HepG2 (cell line): ENCODE data around the gene BET1L. TPM values are rescaled to one million over a fixed set of nuclear protein-coding genes. Genes with fewer than 3 reads are reported as not detected.

Experiments
- ELF4 ChIP-seq: sonication (generic); formaldehyde crosslinking; IDR thresholded peaks from 2 replicates; pipeline ENCODE4 v1.5.0; 2020; ENCODE audit warnings: missing genetic modification reagents, mild to moderate bottlenecking, moderate library complexity, borderline replicate concordance
- MIER3 ChIP-seq: IDR thresholded peaks from 2 replicates; pipeline ENCODE4 v1.6.1; 2016; ENCODE audit warnings: missing compliant biosample characterization, borderline replicate concordance
- NCOA1 ChIP-seq: sonication (generic); formaldehyde crosslinking; IDR thresholded peaks from 2 replicates; pipeline ENCODE4 v1.9.0; 2021; ENCODE audit warnings: missing genetic modification reagents
- NFKB2 ChIP-seq: sonication (generic); formaldehyde crosslinking; IDR thresholded peaks from 2 replicates; pipeline ENCODE4 v1.4.0; 2020; ENCODE audit warnings: missing genetic modification reagents, borderline replicate concordance
- RAD21 ChIP-seq: fragments of 450-650 bp; formaldehyde crosslinking; IDR thresholded peaks from 2 replicates; pipeline ENCODE4 v1.5.0; 2020; ENCODE audit warnings: mild to moderate bottlenecking
- ZFP36L2 ChIP-seq: sonication (generic); formaldehyde crosslinking; IDR thresholded peaks from 2 replicates; pipeline ENCODE4 v1.4.0; 2020; ENCODE audit warnings: missing genetic modification reagents
- ZNF383 ChIP-seq: sonication (generic); formaldehyde crosslinking; IDR thresholded peaks from 2 replicates; pipeline ENCODE4 v1.4.0; 2020; ENCODE audit warnings: missing genetic modification reagents, mild to moderate bottlenecking, borderline replicate concordance
- ZNF883 ChIP-seq: sonication (generic); formaldehyde crosslinking; IDR thresholded peaks from 2 replicates; pipeline ENCODE4 v1.5.1; 2020; ENCODE audit warnings: mild to moderate bottlenecking, missing genetic modification reagents; ENCODE audit errors: not compliant biosample characterization
- polyA plus RNA-seq, 8 experiments: library from polyadenylated mRNA; depleted of rRNA in 3 of 8; stranded (reverse) in 7 of 8; unstranded in 1 of 8; fragments of >200 nt; fragmentation: Illumina TruSeq in 4 of 8; extraction: Trizol in 4 of 8; gene quantifications; 2 replicates each; pipeline versions ENCODE4 v1.2.1 to v1.2.3, GENCODE V29; 2011 to 2016; ENCODE audit warnings: low read depth in 4 of 8, missing spikeins in 1 of 8, mixed read lengths in 1 of 8; ENCODE audit not compliant: insufficient read depth in 1 of 8
- total RNA-seq, 5 experiments: library from RNA; depleted of rRNA; stranded (reverse); fragments of >200 nt; fragmentation: Illumina TruSeq; extraction: Trizol; gene quantifications; 2 replicates each; pipeline ENCODE4 v1.2.3, GENCODE V29; 2016; ENCODE audit warnings: low read depth in 1 of 5
- TF ChIP-seq, protein P1 (sequence below): sonication (generic); formaldehyde crosslinking; IDR thresholded peaks from 2 replicates; pipeline ENCODE4 v1.4.0; 2020; ENCODE audit warnings: missing genetic modification reagents, mild to moderate bottlenecking, borderline replicate concordance
- TF ChIP-seq, protein P2 (sequence below): sonication (generic); formaldehyde crosslinking; IDR thresholded peaks from 2 replicates; pipeline ENCODE4 v1.5.1; 2020; ENCODE audit warnings: mild to moderate bottlenecking, missing genetic modification reagents, borderline replicate concordance
- TF ChIP-seq, protein P3 (sequence below): sonication (generic); formaldehyde crosslinking; conservative IDR thresholded peaks from 2 replicates; pipeline ENCODE4 v1.8.0; 2022; ENCODE audit warnings: mild to moderate bottlenecking, moderate library complexity, missing genetic modification reagents
- TF ChIP-seq, protein P4 (sequence below): sonication (generic); formaldehyde crosslinking; IDR thresholded peaks from 2 replicates; pipeline ENCODE4 v1.5.1; 2020; ENCODE audit warnings: mild to moderate bottlenecking, missing genetic modification reagents, moderate library complexity

The BET1L gene
- total and polyA plus RNA-seq, 2 of the 13 experiments (the other 11 are each of a cell fraction or from before 2014, with no cell fraction given): 26.2 to 59.6 TPM

DNA sequence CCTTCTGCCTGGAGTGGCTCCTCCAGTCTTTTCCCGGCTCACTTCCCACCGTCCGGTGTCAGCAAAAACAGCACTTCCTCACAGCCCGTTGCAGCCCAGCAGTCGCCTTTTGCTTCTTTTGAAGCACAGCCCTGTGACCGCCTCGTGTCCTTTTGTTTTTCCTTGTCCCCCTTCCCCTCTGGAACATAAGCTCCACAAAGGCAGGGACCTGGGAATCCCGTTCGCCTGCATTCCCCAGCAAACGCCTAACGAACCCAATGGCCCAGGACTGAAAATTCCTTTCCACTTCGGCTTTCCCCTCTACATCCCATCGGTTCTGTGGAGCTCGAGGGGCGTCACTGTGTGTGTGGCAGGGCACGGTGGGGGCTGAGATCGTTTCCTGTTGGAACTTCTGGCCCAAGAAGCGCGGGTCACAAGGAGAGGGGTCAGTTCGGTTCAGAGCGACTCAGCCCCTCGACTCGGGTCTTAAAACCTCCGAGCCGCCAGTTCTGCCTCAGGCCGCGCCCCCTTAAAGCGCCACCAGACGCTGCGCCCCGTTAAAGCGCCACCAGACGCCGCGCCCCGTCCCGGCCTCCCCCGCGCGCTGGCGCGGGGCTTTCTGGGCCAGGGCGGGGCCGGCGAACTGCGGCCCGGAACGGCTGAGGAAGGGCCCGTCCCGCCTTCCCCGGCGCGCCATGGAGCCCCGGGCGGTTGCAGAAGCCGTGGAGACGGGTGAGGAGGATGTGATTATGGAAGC is 1.1 kb upstream of the BET1L start (continued):
- TF ChIP-seq, protein P1, sequence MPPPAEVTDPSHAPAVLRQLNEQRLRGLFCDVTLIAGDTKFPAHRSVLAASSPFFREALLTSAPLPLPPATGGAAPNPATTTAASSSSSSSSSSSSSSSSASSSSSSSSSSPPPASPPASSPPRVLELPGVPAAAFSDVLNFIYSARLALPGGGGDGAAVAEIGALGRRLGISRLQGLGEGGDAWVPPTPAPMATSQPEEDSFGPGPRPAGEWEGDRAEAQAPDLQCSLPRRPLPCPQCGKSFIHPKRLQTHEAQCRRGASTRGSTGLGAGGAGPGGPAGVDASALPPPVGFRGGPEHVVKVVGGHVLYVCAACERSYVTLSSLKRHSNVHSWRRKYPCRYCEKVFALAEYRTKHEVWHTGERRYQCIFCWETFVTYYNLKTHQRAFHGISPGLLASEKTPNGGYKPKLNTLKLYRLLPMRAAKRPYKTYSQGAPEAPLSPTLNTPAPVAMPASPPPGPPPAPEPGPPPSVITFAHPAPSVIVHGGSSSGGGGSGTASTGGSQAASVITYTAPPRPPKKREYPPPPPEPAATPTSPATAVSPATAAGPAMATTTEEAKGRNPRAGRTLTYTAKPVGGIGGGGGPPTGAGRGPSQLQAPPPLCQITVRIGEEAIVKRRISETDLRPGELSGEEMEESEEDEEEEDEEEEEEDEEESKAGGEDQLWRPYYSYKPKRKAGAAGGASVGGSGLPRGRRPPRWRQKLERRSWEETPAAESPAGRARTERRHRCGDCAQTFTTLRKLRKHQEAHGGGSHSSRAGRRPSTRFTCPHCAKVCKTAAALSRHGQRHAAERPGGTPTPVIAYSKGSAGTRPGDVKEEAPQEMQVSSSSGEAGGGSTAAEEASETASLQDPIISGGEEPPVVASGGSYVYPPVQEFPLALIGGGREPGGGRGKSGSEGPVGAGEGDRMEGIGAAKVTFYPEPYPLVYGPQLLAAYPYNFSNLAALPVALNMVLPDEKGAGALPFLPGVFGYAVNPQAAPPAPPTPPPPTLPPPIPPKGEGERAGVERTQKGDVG: no peak
- TF ChIP-seq, protein P2, sequence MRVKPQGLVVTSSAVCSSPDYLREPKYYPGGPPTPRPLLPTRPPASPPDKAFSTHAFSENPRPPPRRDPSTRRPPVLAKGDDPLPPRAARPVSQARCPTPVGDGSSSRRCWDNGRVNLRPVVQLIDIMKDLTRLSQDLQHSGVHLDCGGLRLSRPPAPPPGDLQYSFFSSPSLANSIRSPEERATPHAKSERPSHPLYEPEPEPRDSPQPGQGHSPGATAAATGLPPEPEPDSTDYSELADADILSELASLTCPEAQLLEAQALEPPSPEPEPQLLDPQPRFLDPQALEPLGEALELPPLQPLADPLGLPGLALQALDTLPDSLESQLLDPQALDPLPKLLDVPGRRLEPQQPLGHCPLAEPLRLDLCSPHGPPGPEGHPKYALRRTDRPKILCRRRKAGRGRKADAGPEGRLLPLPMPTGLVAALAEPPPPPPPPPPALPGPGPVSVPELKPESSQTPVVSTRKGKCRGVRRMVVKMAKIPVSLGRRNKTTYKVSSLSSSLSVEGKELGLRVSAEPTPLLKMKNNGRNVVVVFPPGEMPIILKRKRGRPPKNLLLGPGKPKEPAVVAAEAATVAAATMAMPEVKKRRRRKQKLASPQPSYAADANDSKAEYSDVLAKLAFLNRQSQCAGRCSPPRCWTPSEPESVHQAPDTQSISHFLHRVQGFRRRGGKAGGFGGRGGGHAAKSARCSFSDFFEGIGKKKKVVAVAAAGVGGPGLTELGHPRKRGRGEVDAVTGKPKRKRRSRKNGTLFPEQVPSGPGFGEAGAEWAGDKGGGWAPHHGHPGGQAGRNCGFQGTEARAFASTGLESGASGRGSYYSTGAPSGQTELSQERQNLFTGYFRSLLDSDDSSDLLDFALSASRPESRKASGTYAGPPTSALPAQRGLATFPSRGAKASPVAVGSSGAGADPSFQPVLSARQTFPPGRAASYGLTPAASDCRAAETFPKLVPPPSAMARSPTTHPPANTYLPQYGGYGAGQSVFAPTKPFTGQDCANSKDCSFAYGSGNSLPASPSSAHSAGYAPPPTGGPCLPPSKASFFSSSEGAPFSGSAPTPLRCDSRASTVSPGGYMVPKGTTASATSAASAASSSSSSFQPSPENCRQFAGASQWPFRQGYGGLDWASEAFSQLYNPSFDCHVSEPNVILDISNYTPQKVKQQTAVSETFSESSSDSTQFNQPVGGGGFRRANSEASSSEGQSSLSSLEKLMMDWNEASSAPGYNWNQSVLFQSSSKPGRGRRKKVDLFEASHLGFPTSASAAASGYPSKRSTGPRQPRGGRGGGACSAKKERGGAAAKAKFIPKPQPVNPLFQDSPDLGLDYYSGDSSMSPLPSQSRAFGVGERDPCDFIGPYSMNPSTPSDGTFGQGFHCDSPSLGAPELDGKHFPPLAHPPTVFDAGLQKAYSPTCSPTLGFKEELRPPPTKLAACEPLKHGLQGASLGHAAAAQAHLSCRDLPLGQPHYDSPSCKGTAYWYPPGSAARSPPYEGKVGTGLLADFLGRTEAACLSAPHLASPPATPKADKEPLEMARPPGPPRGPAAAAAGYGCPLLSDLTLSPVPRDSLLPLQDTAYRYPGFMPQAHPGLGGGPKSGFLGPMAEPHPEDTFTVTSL (CRISPR knock-in tag): no peak
- TF ChIP-seq ZNF383 (CRISPR knock-in tag) (no peak), ZNF883 (CRISPR knock-in tag) (peak; percentile 40), MIER3 (CRISPR knock-in tag) (no peak), NFKB2 (CRISPR knock-in tag) (peak; percentile 30; the same call in 1 of the 2 replicates), RAD21 (CRISPR knock-in tag) (0 out of 2 replicates have a peak, but pooled peaks have one; percentile 25), NCOA1 (CRISPR knock-in tag) (no peak), ZFP36L2 (CRISPR knock-in tag) (no peak), ELF4 (CRISPR knock-in tag) (0 out of 2 replicates have a peak, but pooled peaks have one; percentile 3)
- TF ChIP-seq, protein P3, sequence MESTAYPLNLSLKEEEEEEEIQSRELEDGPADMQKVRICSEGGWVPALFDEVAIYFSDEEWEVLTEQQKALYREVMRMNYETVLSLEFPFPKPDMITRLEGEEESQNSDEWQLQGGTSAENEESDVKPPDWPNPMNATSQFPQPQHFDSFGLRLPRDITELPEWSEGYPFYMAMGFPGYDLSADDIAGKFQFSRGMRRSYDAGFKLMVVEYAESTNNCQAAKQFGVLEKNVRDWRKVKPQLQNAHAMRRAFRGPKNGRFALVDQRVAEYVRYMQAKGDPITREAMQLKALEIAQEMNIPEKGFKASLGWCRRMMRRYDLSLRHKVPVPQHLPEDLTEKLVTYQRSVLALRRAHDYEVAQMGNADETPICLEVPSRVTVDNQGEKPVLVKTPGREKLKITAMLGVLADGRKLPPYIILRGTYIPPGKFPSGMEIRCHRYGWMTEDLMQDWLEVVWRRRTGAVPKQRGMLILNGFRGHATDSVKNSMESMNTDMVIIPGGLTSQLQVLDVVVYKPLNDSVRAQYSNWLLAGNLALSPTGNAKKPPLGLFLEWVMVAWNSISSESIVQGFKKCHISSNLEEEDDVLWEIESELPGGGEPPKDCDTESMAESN: 0 out of 2 replicates have a peak, but pooled peaks have one; percentile 24
- TF ChIP-seq, protein P4, sequence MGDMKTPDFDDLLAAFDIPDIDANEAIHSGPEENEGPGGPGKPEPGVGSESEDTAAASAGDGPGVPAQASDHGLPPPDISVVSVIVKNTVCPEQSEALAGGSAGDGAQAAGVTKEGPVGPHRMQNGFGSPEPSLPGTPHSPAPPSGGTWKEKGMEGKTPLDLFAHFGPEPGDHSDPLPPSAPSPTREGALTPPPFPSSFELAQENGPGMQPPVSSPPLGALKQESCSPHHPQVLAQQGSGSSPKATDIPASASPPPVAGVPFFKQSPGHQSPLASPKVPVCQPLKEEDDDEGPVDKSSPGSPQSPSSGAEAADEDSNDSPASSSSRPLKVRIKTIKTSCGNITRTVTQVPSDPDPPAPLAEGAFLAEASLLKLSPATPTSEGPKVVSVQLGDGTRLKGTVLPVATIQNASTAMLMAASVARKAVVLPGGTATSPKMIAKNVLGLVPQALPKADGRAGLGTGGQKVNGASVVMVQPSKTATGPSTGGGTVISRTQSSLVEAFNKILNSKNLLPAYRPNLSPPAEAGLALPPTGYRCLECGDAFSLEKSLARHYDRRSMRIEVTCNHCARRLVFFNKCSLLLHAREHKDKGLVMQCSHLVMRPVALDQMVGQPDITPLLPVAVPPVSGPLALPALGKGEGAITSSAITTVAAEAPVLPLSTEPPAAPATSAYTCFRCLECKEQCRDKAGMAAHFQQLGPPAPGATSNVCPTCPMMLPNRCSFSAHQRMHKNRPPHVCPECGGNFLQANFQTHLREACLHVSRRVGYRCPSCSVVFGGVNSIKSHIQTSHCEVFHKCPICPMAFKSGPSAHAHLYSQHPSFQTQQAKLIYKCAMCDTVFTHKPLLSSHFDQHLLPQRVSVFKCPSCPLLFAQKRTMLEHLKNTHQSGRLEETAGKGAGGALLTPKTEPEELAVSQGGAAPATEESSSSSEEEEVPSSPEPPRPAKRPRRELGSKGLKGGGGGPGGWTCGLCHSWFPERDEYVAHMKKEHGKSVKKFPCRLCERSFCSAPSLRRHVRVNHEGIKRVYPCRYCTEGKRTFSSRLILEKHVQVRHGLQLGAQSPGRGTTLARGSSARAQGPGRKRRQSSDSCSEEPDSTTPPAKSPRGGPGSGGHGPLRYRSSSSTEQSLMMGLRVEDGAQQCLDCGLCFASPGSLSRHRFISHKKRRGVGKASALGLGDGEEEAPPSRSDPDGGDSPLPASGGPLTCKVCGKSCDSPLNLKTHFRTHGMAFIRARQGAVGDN (CRISPR knock-in tag): peak; percentile 56; the same call in 1 of the 2 replicates
